Measurements from ENCODE around the gene OR52K1.
"Not testable (repeated sequence)": the region's sequence is repeated elsewhere in the genome, so short reads cannot be mapped to it uniquely, and the experiment has no call there.

The OR52K1 gene

GRCh38 chr11:4481240-4481582 is 1.2 kb upstream of the OR52K1 start:
- no peak for DNase-seq (ENCODE audit: low spot score)
- in situ Hi-C loops (cut with MboI; ENCODE audit: low pct_unique_long_range_greater_than_20kb, low sequenced_read_pairs, unreplicated experiment) = no loop called here
- no peak for TF ChIP-seq CTCF (IDR thresholded peaks at IDR 0.05; ENCODE audit: extremely low read depth, insufficient read depth, missing control alignments)

- no peak for TF ChIP-seq CTCF (IDR thresholded peaks at IDR 0.05; ENCODE audit: extremely low read depth, insufficient read depth, missing control alignments)
- DNase-seq (ENCODE audit: low spot score) = no peak
- in situ Hi-C loops (cut with MboI; ENCODE audit: low pct_unique_long_range_greater_than_20kb, low sequenced_read_pairs, unreplicated experiment) = no loop called here
Measured at GRCh38 chr11:4484310-4484709, 1.9 kb downstream of the OR52K1 start.

GRCh38 chr11:4491405-4491804 is 9.0 kb downstream of the OR52K1 start:
- in situ Hi-C loops (cut with MboI; ENCODE audit: low pct_unique_long_range_greater_than_20kb, low sequenced_read_pairs, unreplicated experiment) = not testable (repeated sequence)

GRCh38 chr11:4491878-4492606 is 9.6 kb downstream of the OR52K1 start:
- no peak for DNase-seq (ENCODE audit: low spot score)
- in situ Hi-C loops (cut with MboI; ENCODE audit: low pct_unique_long_range_greater_than_20kb, low sequenced_read_pairs, unreplicated experiment) = no loop called here
- TF ChIP-seq CTCF (IDR thresholded peaks at IDR 0.05; ENCODE audit: extremely low read depth, insufficient read depth, missing control alignments) = no peak

More at GRCh38 chr11:4491405-4491804, 9.0 kb downstream of the OR52K1 start:
- not testable (repeated sequence) for DNase-seq (ENCODE audit: low spot score)

GRCh38 chr11:4493480-4493818 is 11.0 kb downstream of the OR52K1 start:
- no peak for DNase-seq (ENCODE audit: low spot score)
- no peak for TF ChIP-seq CTCF (IDR thresholded peaks at IDR 0.05; ENCODE audit: extremely low read depth, insufficient read depth, missing control alignments)
- in situ Hi-C loops (cut with MboI; ENCODE audit: low pct_unique_long_range_greater_than_20kb, low sequenced_read_pairs, unreplicated experiment) = no loop called here

GRCh38 chr11:4495487-4495886 is 13.0 kb downstream of the OR52K1 start:
- in situ Hi-C loops (cut with MboI; ENCODE audit: low pct_unique_long_range_greater_than_20kb, low sequenced_read_pairs, unreplicated experiment) = no loop called here
- DNase-seq (ENCODE audit: low spot score) = no peak

GRCh38 chr11:4495986-4496385 is 13.5 kb downstream of the OR52K1 start:
- no peak for DNase-seq (ENCODE audit: low spot score)
- TF ChIP-seq CTCF (IDR thresholded peaks at IDR 0.05; ENCODE audit: extremely low read depth, insufficient read depth, missing control alignments) = no peak
- in situ Hi-C loops (cut with MboI; ENCODE audit: low pct_unique_long_range_greater_than_20kb, low sequenced_read_pairs, unreplicated experiment) = no loop called here

More at GRCh38 chr11:4495487-4495886, 13.0 kb downstream of the OR52K1 start:
- TF ChIP-seq CTCF (IDR thresholded peaks at IDR 0.05; ENCODE audit: extremely low read depth, insufficient read depth, missing control alignments) = no peak
